Measurements from ENCODE around the gene KCNK7.

Gene KCNK7

GRCh38 chr11:65623852-65624616 lies 28.4 kb upstream of the KCNK7 start (continued):
- TF ChIP-seq ZNF565 (CRISPR knock-in tag; conservative IDR thresholded peaks at IDR 0.05; ENCODE audit: low read depth), result no peak
- no peak for TF ChIP-seq TOX (CRISPR knock-in tag; IDR thresholded peaks at IDR 0.05; ENCODE audit: borderline replicate concordance)
- TF ChIP-seq TCF4 (CRISPR knock-in tag; IDR thresholded peaks at IDR 0.05; ENCODE audit: borderline replicate concordance), result no peak
- TF ChIP-seq ESRRG (CRISPR knock-in tag; IDR thresholded peaks at IDR 0.05), result no peak
- TF ChIP-seq PPARA (CRISPR knock-in tag; IDR thresholded peaks at IDR 0.05; ENCODE audit: borderline replicate concordance), result no peak
- TF ChIP-seq ZC3H10 (CRISPR knock-in tag; IDR thresholded peaks at IDR 0.05), result no peak

GRCh38 chr11:65623177-65623576 lies 27.6 kb upstream of the KCNK7 start:
- TF ChIP-seq ZFP3 (CRISPR knock-in tag; IDR thresholded peaks at IDR 0.05), result no peak
- TF ChIP-seq ESRRG (CRISPR knock-in tag; IDR thresholded peaks at IDR 0.05), result no peak
- no peak for TF ChIP-seq RARB (CRISPR knock-in tag; IDR thresholded peaks at IDR 0.05)
- TF ChIP-seq CSRNP3 (CRISPR knock-in tag; IDR thresholded peaks at IDR 0.05), result no peak
- TF ChIP-seq BACH2 (CRISPR knock-in tag; IDR thresholded peaks at IDR 0.05; ENCODE audit: borderline replicate concordance), result no peak
- no peak for TF ChIP-seq ZNF70 (CRISPR knock-in tag; IDR thresholded peaks at IDR 0.05)
- TF ChIP-seq ARNTL (CRISPR knock-in tag; IDR thresholded peaks at IDR 0.05; ENCODE audit: borderline replicate concordance, low read depth), result no peak
- ATAC-seq, result no peak

- TF ChIP-seq TOX (CRISPR knock-in tag; IDR thresholded peaks at IDR 0.05; ENCODE audit: borderline replicate concordance), result no peak
- TF ChIP-seq TCF4 (CRISPR knock-in tag; IDR thresholded peaks at IDR 0.05; ENCODE audit: borderline replicate concordance), result no peak
- TF ChIP-seq ZFP3 (CRISPR knock-in tag; IDR thresholded peaks at IDR 0.05), result no peak
- no peak for TF ChIP-seq ZNF70 (CRISPR knock-in tag; IDR thresholded peaks at IDR 0.05)
- no peak for TF ChIP-seq CSDC2 (CRISPR knock-in tag; IDR thresholded peaks at IDR 0.05)
- TF ChIP-seq SNAI2 (CRISPR knock-in tag; IDR thresholded peaks at IDR 0.05), result no peak
- no peak for TF ChIP-seq CREB5 (CRISPR knock-in tag; IDR thresholded peaks at IDR 0.05; ENCODE audit: low read depth)
- no peak for TF ChIP-seq TSHZ2 (CRISPR knock-in tag; IDR thresholded peaks at IDR 0.05)
Observed at GRCh38 chr11:65622011-65622410, 26.4 kb upstream of the KCNK7 start.

GRCh38 chr11:65621460-65621859 lies 25.9 kb upstream of the KCNK7 start:
- TF ChIP-seq CSRNP3 (CRISPR knock-in tag; IDR thresholded peaks at IDR 0.05) (no peak), ZFP30 (CRISPR knock-in tag; IDR thresholded peaks at IDR 0.05) (no peak), PATZ1 (CRISPR knock-in tag; IDR thresholded peaks at IDR 0.05; ENCODE audit: borderline replicate concordance) (no peak), CREB5 (CRISPR knock-in tag; IDR thresholded peaks at IDR 0.05; ENCODE audit: low read depth) (no peak), ESRRG (CRISPR knock-in tag; IDR thresholded peaks at IDR 0.05) (no peak), ZC3H10 (CRISPR knock-in tag; IDR thresholded peaks at IDR 0.05) (no peak), POU6F1 (CRISPR knock-in tag; IDR thresholded peaks at IDR 0.05; ENCODE audit: borderline replicate concordance, low read depth) (no peak), BACH2 (CRISPR knock-in tag; IDR thresholded peaks at IDR 0.05; ENCODE audit: borderline replicate concordance) (no peak), RARB (CRISPR knock-in tag; IDR thresholded peaks at IDR 0.05) (no peak), OSR1 (CRISPR knock-in tag; IDR thresholded peaks at IDR 0.05) (no peak), ISL1 (CRISPR knock-in tag; IDR thresholded peaks at IDR 0.05) (no peak), ARNTL (CRISPR knock-in tag; IDR thresholded peaks at IDR 0.05; ENCODE audit: borderline replicate concordance, low read depth) (no peak), ZNF565 (CRISPR knock-in tag; conservative IDR thresholded peaks at IDR 0.05; ENCODE audit: low read depth) (no peak), CSDC2 (CRISPR knock-in tag; IDR thresholded peaks at IDR 0.05) (no peak), TOX (CRISPR knock-in tag; IDR thresholded peaks at IDR 0.05; ENCODE audit: borderline replicate concordance) (no peak), ZNF8 (CRISPR knock-in tag; IDR thresholded peaks at IDR 0.05) (no peak), GLIS3 (CRISPR knock-in tag; IDR thresholded peaks at IDR 0.05) (no peak), PPARA (CRISPR knock-in tag; IDR thresholded peaks at IDR 0.05; ENCODE audit: borderline replicate concordance) (no peak)
- no peak for ATAC-seq

More at GRCh38 chr11:65622011-65622410, 26.4 kb upstream of the KCNK7 start:
- no peak for ATAC-seq

Data from SK-N-SH treated with all-trans-retinoic acid at 6 μM for 48 hours (cell line).